HG03097 (cell line): ENCODE measurements around the gene SDK1.

Source experiments
- ATAC-seq: cut with Tn5 transposase; IDR thresholded peaks from one replicate; pipeline ENCODE4 v1.9.1; 2021; ENCODE audit not compliant: unreplicated experiment, low FRiP score

The SDK1 gene

GRCh38 chr7:3399858-3400257, 98.8 kb downstream of the SDK1 start:
- ATAC-seq: no peak

DNA sequence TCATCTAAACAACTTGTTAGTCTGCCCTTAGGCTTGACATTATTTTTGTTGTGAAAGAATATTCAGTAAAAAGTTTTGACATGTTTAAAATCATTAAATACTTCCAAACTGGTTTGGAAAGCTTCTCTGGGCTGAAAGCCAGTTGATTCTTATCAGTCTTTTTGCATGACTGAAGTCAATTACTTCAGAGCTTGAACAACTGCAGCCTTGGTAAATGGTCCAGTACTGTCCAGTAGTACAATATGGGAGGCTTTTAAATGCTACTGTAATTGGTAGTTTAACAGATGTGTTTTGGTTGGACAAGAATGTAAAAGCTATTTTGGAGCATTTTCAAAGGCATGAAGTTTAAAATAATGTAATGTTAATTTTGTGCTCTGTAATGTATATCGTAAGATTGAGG, 103.4 kb downstream of the SDK1 start:
- no peak for ATAC-seq

GRCh38 chr7:3408814-3409595, 108.0 kb downstream of the SDK1 start:
- ATAC-seq: no peak

DNA sequence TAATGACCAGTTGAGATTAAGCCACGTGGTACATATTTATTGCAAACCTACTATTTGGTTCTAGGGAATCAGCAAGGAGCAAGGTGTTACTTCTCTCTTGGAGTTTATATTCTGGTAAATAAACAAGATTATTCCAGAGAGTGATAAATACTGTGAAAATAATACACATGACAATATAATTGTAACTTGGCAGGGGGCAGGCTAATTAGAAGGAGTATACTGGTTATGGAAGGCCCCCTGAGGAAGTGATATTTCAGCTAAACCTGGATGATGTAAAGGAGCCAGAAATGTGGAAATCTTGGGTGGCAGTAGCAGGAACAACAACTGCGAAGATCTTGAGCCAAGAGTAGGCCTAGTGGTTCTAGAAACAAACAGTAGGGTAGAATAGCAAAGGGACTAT, 111.8 kb downstream of the SDK1 start:
- no peak for ATAC-seq

- ATAC-seq: no peak
Observed at GRCh38 chr7:3415861-3416312, 114.8 kb downstream of the SDK1 start.

DNA sequence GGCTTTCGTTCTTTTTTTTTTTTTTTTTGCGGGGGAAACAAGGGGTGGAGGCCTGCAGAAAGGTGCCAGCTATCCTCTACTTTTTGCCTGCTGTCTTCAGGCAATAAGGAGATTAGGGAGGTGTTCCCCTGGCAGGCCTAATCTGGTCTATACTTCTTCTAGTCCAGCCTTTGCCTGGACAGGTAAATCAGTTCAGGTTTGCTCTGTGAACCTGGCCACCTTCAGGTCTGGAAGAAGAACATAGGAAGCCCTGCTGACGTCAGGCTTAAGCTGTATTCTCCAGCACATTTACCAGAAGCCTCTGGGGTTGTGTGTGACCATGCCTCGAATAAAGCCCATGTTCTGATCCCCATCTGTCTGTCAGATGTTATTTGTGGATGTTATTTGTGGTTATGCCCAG, 115.4 kb downstream of the SDK1 start:
- no peak for ATAC-seq

DNA sequence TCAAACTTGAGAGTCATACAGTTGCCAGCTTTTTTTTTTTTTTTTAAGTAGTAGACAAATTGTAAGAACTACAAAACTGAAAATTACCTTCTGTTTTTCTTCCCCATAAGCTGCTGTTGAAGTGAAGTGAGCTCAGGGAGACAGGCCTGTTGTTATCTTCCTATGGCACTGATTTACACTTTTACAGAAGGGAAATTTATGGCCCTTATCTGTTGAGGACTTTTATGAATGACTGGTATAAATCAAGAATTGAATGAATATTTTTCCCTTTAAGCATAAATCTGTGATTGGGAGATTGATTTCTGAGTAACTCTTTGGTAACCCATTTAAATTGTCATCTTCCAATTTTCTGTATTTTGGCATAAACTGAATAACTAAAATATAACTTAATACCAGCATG, 124.0 kb downstream of the SDK1 start:
- no peak for ATAC-seq

DNA sequence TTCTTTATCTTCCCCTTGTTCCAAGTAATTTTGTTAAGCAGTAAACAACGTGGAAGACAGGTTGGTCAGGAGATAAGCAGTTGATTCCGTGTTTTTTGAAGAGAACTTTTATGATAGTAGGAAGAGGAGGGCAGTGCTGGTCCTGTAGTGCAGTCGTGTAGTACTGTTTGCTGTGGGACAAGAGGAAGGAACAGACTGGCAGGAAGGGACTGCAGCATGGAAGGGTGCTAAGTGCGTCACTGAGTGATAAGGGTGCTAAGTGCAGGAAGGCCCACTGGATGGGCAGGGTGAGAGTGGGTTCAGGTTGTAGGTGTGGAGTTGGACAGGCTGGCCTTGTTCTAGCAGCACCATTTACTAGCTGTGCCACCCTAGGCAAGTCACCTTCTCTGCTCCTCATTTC, 125.0 kb downstream of the SDK1 start:
- no peak for ATAC-seq

DNA sequence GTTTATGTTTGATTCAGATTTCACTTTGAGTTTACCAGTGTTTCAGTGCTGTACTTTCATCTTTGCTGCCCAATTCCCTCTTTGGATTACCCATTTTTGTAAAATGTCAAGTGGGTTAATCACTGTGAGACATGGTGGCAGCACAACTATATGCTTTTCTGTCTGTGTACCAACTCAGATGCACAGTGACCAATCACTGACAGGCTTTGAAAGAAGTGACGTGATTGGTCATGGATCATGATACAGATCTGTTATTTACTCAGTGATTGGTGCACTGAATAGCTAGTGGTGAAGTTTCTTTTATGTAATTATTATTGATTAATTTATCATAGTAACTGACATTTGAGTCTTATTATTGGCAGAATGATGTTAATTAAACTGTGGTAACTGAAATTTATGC, 126.9 kb downstream of the SDK1 start:
- ATAC-seq: no peak

GRCh38 chr7:3429981-3430380, 128.9 kb downstream of the SDK1 start:
- ATAC-seq: no peak

- no peak for ATAC-seq
Observed at GRCh38 chr7:3430588-3430987, 129.5 kb downstream of the SDK1 start.

DNA sequence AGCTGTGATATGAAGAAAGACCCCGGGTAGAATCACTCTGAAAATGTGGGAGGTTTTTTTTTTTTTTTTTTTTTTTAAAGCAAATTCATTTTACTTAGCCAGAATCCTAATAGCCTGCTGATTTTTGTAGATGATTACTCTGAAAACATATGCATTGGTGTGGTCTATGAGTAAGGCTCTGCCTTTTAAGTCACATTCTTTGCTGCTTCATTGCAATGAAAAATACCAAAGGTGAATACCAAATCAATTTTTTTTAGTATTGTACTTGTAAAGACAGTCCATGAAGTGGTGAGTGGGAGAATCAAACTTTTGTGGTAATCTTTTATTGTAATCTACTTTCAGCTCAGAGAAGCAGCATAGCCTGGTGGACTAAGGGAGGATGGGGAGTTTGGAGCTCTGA, 130.3 kb downstream of the SDK1 start:
- no peak for ATAC-seq

DNA sequence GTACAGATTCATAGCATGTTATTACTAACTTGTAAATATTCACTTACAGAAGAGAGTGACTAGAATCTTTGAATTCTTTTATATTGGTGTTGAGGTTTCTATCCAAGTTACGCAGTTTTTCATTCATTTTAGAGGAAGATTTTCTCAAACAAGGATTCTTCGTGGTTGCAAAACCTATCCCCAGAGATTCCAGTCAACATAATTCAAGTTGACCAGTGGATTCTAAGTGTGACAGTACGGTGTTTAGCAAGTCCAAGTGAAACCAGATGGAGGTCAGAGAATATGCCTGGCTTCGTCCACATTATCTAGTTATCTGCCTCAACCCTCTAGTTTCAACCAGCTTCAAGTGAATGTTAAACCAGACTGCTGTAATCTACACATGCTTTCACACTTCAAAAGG, 131.9 kb downstream of the SDK1 start:
- ATAC-seq: no peak

DNA sequence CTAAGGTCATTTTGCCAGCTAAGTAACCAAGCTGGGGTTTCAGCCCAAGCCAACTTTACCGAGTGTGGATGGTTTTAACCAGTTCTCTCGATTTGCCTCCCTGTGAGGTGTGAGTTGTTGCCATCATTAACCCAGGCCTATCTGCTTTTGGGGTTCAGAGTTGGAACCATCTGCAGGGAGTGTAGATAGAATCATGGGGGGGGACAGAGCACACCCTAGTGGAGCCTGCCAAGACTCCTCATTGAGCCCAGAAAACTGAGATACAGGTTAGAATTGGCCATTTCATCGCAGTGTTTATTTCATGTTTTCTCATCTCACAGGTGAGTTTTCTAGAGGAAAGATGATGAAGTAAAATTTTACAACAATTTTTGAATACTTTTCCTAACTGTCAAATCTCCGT, 133.6 kb downstream of the SDK1 start:
- ATAC-seq: no peak

- ATAC-seq: no peak
Observed at GRCh38 chr7:3436112-3436511, 135.1 kb downstream of the SDK1 start.

DNA sequence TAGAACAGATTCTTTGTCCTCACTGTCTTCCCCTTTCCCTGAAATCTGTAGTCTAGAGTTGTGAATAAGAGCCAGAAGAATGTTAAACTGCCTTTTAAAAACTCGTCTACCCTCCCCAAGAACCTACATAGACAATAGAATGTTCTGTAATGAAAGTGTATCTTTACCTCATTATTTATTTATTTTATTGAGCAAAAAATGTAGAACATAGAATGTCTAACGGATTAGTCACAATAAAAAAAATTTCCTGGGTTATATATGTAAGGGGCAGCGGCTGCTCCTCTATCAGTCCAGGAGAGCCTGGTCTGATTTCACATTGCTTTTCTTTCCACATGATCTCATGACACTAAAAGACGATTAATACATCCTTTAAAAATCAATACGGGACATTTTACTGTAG, 135.7 kb downstream of the SDK1 start:
- no peak for ATAC-seq

GRCh38 chr7:3437467-3437866, 136.4 kb downstream of the SDK1 start:
- ATAC-seq: no peak

DNA sequence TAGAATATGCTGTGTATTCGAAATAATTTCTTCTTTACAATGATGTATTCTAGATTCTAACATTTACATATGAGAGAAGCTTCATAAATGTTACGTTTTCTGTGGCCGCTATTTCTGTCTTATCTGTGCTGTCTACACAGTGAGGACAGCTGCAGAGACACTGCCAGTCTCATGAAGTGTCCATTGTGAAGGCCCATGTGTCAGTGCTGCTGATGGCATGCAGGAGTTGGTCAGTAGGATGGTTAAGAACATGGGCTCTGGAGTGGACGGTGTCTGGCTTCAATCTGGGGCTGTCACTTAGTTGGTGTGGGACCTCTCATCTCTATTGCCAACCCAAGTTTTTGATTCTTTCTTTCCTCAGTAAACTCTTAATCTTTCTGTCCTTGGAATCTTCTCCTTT, 137.3 kb downstream of the SDK1 start:
- no peak for ATAC-seq

GRCh38 chr7:3439333-3440030, 138.4 kb downstream of the SDK1 start:
- ATAC-seq: no peak

DNA sequence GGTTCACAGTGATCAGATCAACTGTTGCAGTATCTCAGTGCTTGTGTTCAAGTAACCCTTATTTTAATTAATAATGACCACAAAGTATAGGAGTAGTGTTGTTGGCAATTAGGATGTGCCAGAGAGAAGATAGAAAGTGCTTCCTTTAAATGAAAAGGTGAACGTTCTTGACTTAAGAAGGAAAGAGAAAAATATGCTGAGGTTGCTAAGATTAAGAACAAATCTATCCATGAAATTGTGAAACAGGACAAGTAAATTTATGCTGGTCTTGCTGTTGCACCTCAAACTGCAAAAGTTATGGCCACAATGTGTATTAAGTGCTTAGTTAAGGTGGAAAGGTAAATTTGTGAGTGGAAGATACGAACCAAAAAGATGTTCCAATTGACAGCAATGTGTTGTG, 139.5 kb downstream of the SDK1 start:
- ATAC-seq: no peak

- no peak for ATAC-seq
Observed at GRCh38 chr7:3443716-3444115, 142.7 kb downstream of the SDK1 start.

DNA sequence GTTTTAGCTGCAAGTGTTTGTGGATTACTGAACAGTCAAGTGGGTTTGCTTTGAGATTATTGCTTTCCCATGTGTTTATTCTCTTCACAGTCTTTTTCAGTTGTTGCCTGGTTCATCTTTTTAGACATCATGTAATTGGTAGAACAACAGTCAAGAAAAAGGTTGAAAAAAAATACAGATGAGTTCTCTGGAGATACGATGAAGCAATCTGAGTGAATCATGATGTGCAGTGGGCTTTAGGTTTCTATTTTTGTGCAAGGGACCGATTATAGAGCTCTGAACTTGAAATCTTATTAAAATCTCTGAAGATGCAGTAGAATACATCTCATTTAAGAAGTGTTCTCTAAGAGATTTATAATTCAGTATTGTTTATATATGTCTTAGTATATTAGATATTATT, 145.7 kb downstream of the SDK1 start:
- no peak for ATAC-seq
